ENCODE data around the gene H2AZ2. TPM values are rescaled to one million over a fixed set of nuclear protein-coding genes. Genes with fewer than 3 reads are reported as not detected.

The H2AZ2 gene
- 157 TPM for total RNA-seq (ENCODE audit: unreplicated experiment)
- long read RNA-seq, transcript H2AFV-202 (5 exons, 752 nt): major isoform, 34 of 45 reads
- long read RNA-seq, partial matches to known transcripts: 0 of 45 reads
- long read RNA-seq, other reads (novel, unspliced or antisense): 3 of 45 reads

DNA sequence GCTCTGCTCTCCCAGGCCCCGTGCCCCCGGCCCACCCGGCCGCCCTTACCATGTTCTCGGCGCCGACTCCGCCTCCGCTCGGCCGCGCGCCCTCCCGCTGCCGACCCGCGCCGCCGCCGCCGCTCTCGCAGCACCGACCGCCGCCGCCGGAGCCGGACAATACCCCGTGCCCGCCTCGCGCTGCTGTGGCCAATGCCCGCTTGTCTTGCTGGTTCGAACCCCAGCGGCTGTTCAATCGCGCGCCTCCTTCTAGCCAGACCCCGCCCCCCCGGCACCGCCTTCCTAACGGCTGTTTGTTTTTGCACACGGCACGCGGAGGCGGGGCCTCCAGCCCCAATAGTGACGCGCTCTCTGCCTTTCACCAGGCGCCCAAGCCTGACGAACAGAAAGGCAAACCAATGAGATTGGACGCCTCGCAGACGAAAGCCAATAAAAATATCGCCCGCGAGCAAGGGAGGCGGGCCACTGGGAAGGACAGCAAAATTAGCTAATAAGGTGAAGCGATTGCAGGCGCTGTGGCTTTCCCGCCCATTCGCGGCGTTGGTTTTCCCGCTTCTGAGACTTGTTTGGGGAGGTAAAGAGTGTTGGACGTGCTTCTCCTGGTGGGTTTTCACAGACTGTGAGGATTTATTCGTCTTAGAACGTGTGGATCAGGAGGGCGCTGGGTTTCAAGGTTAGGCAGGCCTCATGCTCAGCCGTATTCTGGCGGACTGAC, at the start of gene H2AZ2:
Gene H2AZ2 (minus strand): TSS at position 168 of the 715 bp plus-strand sequence. CDS start 116 bp downstream, at position 52.
- peaks cover 15% of the 10 kb centered on the region for H3K4me1 Mint-ChIP-seq (ENCODE audit: unreplicated experiment)
- H3K27me3 Mint-ChIP-seq (ENCODE audit: unreplicated experiment): peaks cover 3% of the 10 kb centered on the region
- H3K36me3 Mint-ChIP-seq (ENCODE audit: low read depth, unreplicated experiment): peaks cover 3% of the 10 kb centered on the region
- peak within 1 kb of the TSS; percentile 97 for H3K27ac Mint-ChIP-seq (ENCODE audit: unreplicated experiment)
- H3K4me3 Mint-ChIP-seq (ENCODE audit: unreplicated experiment): peak within 1 kb of the TSS; percentile 98
- peak; percentile 99 for DNase-seq (ENCODE audit: low spot score)
- H3K9me3 Mint-ChIP-seq (ENCODE audit: unreplicated experiment): no peaks in the 10 kb centered on the region
- TF ChIP-seq, protein P1, sequence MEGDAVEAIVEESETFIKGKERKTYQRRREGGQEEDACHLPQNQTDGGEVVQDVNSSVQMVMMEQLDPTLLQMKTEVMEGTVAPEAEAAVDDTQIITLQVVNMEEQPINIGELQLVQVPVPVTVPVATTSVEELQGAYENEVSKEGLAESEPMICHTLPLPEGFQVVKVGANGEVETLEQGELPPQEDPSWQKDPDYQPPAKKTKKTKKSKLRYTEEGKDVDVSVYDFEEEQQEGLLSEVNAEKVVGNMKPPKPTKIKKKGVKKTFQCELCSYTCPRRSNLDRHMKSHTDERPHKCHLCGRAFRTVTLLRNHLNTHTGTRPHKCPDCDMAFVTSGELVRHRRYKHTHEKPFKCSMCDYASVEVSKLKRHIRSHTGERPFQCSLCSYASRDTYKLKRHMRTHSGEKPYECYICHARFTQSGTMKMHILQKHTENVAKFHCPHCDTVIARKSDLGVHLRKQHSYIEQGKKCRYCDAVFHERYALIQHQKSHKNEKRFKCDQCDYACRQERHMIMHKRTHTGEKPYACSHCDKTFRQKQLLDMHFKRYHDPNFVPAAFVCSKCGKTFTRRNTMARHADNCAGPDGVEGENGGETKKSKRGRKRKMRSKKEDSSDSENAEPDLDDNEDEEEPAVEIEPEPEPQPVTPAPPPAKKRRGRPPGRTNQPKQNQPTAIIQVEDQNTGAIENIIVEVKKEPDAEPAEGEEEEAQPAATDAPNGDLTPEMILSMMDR (IDR thresholded peaks at IDR 0.05; ENCODE audit: unreplicated experiment): peak; percentile 59

DNA sequence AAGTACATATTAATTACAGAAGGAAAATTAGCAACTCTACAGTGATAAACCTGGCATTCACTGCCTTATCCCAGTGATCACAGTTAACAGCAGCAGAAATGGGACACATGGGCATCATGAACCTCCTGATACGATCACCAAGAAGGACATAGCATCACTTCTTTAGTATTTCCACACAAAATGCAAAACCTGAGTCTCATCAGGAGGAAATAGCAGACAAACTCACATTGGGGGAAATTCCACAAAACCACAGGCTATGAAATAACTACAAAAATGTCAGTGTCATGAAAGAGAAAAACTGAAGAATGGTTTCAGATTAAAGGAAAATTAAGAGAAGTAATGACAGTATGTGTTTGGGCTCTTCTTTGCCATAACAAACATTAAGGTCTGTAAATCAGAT, 49.4 kb upstream of the H2AZ2 start:
- Mint-ChIP-seq H3K27ac (ENCODE audit: unreplicated experiment) (no peak overlapping the region), H3K4me3 (ENCODE audit: unreplicated experiment) (no peak overlapping the region)
- no peak for DNase-seq (ENCODE audit: low spot score)

DNA sequence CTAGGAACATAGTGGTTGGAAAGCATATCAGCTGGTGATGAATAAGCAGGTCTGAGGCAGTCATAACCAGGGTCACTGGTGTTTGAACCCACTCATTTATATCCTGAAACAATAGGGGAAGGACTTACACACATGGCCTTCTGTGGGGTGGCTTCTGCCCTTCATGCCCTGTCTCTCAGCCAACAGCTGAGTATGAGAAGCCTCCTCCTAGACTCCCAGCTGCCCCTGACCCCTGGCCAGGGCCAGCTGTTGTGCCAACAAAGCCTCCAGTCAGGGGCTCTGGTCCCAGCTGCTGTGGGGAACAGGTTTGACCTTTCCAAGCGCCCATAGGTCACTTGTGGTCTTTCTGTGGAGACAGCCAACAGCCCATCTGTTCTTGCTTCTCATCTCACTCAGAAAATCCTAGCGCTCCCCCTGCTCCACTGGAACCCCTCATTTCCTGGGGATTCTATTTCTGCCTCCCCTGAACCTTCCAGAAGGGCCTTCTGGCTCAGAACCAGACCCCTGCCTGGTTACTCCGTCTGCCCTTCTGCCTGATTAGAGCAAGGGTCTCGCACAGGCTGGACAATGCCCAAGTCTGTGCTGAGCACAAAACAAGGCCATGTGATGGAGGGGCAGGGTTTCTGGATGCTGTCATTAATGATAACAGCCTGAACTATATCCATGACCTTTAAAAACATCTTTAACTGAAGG, 47.1 kb upstream of the H2AZ2 start:
- Mint-ChIP-seq H3K27me3 (ENCODE audit: unreplicated experiment) (peaks cover 5% of the 10 kb centered on the region), H3K36me3 (ENCODE audit: low read depth, unreplicated experiment) (no peaks in the 10 kb centered on the region), H3K4me3 (ENCODE audit: unreplicated experiment) (no peak overlapping the region), H3K27ac (ENCODE audit: unreplicated experiment) (no peak overlapping the region), H3K9me3 (ENCODE audit: unreplicated experiment) (no peaks in the 10 kb centered on the region), H3K4me1 (ENCODE audit: unreplicated experiment) (peaks cover 3% of the 10 kb centered on the region)
- TF ChIP-seq, protein P1 (IDR thresholded peaks at IDR 0.05; ENCODE audit: unreplicated experiment): no peak
- DNase-seq (ENCODE audit: low spot score): no peak

More for the DNA sequence above, 49.4 kb upstream of the H2AZ2 start:
- H3K36me3 Mint-ChIP-seq (ENCODE audit: low read depth, unreplicated experiment): no peaks in the 10 kb centered on the region
- peaks cover 3% of the 10 kb centered on the region for H3K4me1 Mint-ChIP-seq (ENCODE audit: unreplicated experiment)
- TF ChIP-seq, protein P1 (IDR thresholded peaks at IDR 0.05; ENCODE audit: unreplicated experiment): no peak
- H3K9me3 Mint-ChIP-seq (ENCODE audit: unreplicated experiment): no peaks in the 10 kb centered on the region
- peaks cover 5% of the 10 kb centered on the region for H3K27me3 Mint-ChIP-seq (ENCODE audit: unreplicated experiment)

DNA sequence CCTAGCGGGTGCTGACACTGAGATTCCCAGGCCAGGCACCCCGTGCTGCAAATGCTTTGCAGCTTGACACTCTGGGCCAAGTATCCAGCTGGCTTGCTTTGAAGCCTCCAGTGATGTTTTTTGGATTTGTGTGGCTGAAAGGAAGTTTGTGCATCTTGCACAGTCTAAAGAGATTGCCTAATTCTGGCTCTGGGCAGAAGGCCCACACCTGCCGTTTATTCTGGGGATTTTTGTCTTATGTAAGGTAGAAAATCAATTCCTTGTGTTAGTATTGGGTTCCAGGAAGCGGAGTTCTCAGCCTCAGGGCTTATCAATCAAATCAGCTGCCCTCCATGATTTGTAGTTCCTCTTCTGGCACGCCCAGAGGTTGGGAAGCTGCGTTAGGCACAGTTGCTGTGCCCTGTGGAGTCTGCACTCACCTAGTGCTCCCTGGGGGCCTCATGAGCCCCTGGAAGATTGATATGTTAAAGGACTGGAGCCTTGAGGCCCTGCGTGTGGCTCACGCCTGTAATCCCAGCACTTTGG, 45.9 kb upstream of the H2AZ2 start:
- Mint-ChIP-seq H3K27me3 (ENCODE audit: unreplicated experiment) (peaks cover 5% of the 10 kb centered on the region), H3K27ac (ENCODE audit: unreplicated experiment) (no peak overlapping the region), H3K4me3 (ENCODE audit: unreplicated experiment) (no peak overlapping the region), H3K9me3 (ENCODE audit: unreplicated experiment) (no peaks in the 10 kb centered on the region), H3K36me3 (ENCODE audit: low read depth, unreplicated experiment) (no peaks in the 10 kb centered on the region), H3K4me1 (ENCODE audit: unreplicated experiment) (peaks cover 3% of the 10 kb centered on the region)
- DNase-seq (ENCODE audit: low spot score): no peak
- TF ChIP-seq, protein P1 (IDR thresholded peaks at IDR 0.05; ENCODE audit: unreplicated experiment): no peak

Data from endothelial cell (in vitro differentiated cells).